ENCODE measurements around the gene LDAH. TPM values are rescaled to one million over a fixed set of nuclear protein-coding genes. Genes with fewer than 3 reads are reported as not detected.

Gene LDAH
- total and polyA plus RNA-seq, 2 donors (not counting 1 experiment from before 2014, with no cell fraction given), result 9.0 to 31.3 TPM

DNA sequence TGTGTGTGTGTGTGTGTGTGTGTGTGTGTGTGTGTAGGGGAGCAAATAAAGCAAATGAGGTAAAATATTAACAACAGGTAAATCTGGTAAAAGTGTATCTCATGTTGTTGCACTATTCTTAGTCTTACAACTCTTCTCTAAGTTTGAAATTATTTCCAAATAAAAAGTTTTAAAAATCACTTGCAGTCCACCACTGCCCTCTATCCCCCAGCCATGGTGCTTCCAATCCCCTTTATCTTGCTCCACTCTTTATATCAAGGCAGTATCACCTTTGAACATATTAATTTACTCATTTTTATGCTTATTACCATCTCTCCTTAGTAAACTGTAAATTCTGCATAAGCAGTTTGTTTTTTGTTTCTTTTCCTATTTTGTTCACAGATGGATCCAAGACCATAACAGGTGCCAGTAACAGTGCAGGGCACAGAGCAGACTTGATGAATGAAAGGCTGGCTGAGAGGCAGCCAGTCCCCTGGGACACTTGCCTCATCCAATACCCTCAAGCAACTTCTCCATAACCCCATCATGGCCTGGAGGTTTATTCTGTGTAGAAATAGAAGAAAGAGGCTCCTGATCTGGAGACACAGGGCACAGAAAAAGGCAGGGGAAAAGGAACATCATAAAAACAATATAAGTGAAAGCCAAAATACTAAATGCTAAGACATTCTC, 67.6 kb downstream of the LDAH start:
- Histone ChIP-seq H4K20me1 (ENCODE audit: control insufficient read depth, insufficient read depth, low read length, poor library complexity, severe bottlenecking) (no peaks in the 10 kb centered on the region), H2AFZ (ENCODE audit: insufficient read depth, low read depth, low read length, poor library complexity, severe bottlenecking) (no peak overlapping the region), H3K9me3 (ENCODE audit: control extremely low read depth in 1 of 3, control insufficient read depth in 2 of 3, insufficient read depth in 1 of 3, low read length in 2 of 3) (peaks cover 0 to under 1% (median under 1%) of the 10 kb centered on the region in 3 donors), H3K4me1 (ENCODE audit: control insufficient read depth in 2 of 2, insufficient read depth in 2 of 2, low read length in 2 of 2) (no peaks in the 10 kb centered on the region), H3K36me3 (replicated peaks in 1 of 2; ENCODE audit: control extremely low read depth in 1 of 2, control insufficient read depth in 1 of 2, extremely low read depth in 1 of 2, insufficient read depth in 2 of 2, low read length in 1 of 2) (peaks cover 4 to 8% of the 10 kb centered on the region in 2 experiments), H3K27me3 (replicated peaks in 1 of 4; ENCODE audit: control extremely low read depth in 1 of 4, control insufficient read depth in 3 of 4, insufficient read depth in 4 of 4, low read length in 3 of 4) (no peaks in the 10 kb centered on the region), H3K9ac (ENCODE audit: low read length) (no peak overlapping the region), H3K4me2 (replicated peaks; ENCODE audit: low read depth, low read length, poor library complexity, severe bottlenecking) (no peak overlapping the region), H3K27ac (ENCODE audit: low read length in 2 of 2) (no peak overlapping the region), H3K79me2 (ENCODE audit: control insufficient read depth, insufficient read depth, low read length) (no peaks in the 10 kb centered on the region), H3K4me3 (ENCODE audit: control extremely low read depth in 1 of 5, extremely low read depth in 1 of 5, insufficient read depth in 1 of 5, low read depth in 2 of 5, low read length in 4 of 5) (no peak overlapping the region)
- ATAC-seq (ENCODE audit: low read depth), result no peak
- peak; percentile 27 for DNase-seq
- Mint-ChIP-seq H3K4me1 (peaks cover 4% of the 10 kb centered on the region), H3K4me3 (no peak overlapping the region), H3K9me3 (ENCODE audit: insufficient read depth) (peaks cover under 1% of the 10 kb centered on the region), H3K27me3 (no peaks in the 10 kb centered on the region), H3K27ac (no peak overlapping the region)
- TF ChIP-seq, protein P1, sequence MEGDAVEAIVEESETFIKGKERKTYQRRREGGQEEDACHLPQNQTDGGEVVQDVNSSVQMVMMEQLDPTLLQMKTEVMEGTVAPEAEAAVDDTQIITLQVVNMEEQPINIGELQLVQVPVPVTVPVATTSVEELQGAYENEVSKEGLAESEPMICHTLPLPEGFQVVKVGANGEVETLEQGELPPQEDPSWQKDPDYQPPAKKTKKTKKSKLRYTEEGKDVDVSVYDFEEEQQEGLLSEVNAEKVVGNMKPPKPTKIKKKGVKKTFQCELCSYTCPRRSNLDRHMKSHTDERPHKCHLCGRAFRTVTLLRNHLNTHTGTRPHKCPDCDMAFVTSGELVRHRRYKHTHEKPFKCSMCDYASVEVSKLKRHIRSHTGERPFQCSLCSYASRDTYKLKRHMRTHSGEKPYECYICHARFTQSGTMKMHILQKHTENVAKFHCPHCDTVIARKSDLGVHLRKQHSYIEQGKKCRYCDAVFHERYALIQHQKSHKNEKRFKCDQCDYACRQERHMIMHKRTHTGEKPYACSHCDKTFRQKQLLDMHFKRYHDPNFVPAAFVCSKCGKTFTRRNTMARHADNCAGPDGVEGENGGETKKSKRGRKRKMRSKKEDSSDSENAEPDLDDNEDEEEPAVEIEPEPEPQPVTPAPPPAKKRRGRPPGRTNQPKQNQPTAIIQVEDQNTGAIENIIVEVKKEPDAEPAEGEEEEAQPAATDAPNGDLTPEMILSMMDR (IDR thresholded peaks at IDR 0.05), result peak; percentile 26
- no peak for TF ChIP-seq EZH2 (IDR thresholded peaks at IDR 0.05; ENCODE audit: borderline replicate concordance, insufficient read depth, low read depth, low read length, poor library complexity, severe bottlenecking)
- POLR2A ChIA-PET, result no interaction called here
- CTCF ChIA-PET, result no interaction called here
- intact Hi-C loops (cut with micrococcal nuclease), result loop anchor here (1.0 to 2.0 kb wide), 2 partner anchors 78 to 94 kb away; no protein-coding TSS in a partner anchor

GRCh38 chr2:20752293-20752692, 70.6 kb downstream of the LDAH start:
- Histone ChIP-seq H3K9ac (ENCODE audit: low read length) (no peak overlapping the region), H3K36me3 (replicated peaks in 1 of 2; ENCODE audit: control extremely low read depth in 1 of 2, control insufficient read depth in 1 of 2, extremely low read depth in 1 of 2, insufficient read depth in 2 of 2, low read length in 1 of 2) (peaks cover 0 to 6% of the 10 kb centered on the region in 2 experiments), H3K4me2 (replicated peaks; ENCODE audit: low read depth, low read length, poor library complexity, severe bottlenecking) (no peak overlapping the region), H4K20me1 (ENCODE audit: control insufficient read depth, insufficient read depth, low read length, poor library complexity, severe bottlenecking) (no peaks in the 10 kb centered on the region), H3K9me3 (ENCODE audit: control extremely low read depth in 1 of 3, control insufficient read depth in 2 of 3, insufficient read depth in 1 of 3, low read length in 2 of 3) (no peaks in the 10 kb centered on the region), H3K27me3 (replicated peaks in 1 of 4; ENCODE audit: control extremely low read depth in 1 of 4, control insufficient read depth in 3 of 4, insufficient read depth in 4 of 4, low read length in 3 of 4) (no peaks in the 10 kb centered on the region), H3K4me1 (ENCODE audit: control insufficient read depth in 2 of 2, insufficient read depth in 2 of 2, low read length in 2 of 2) (no peaks in the 10 kb centered on the region), H3K79me2 (ENCODE audit: control insufficient read depth, insufficient read depth, low read length) (no peaks in the 10 kb centered on the region), H3K4me3 (ENCODE audit: control extremely low read depth in 1 of 5, extremely low read depth in 1 of 5, insufficient read depth in 1 of 5, low read depth in 2 of 5, low read length in 4 of 5) (no peak overlapping the region), H2AFZ (ENCODE audit: insufficient read depth, low read depth, low read length, poor library complexity, severe bottlenecking) (no peak overlapping the region), H3K27ac (ENCODE audit: low read length in 2 of 2) (no peak overlapping the region)
- intact Hi-C loops (cut with micrococcal nuclease), result no loop called here
- ChIA-PET POLR2A (no interaction called here), CTCF (interaction anchor here (0.8 to 1.4 kb wide), 2 partner anchors 86 to 90 kb away, joined by 3 to 5 read pairs; no protein-coding TSS in a partner anchor)
- peaks cover 4% of the 10 kb centered on the region for H3K4me1 Mint-ChIP-seq
- DNase-seq, result no peak
- no peaks in the 10 kb centered on the region for H3K27me3 Mint-ChIP-seq
- H3K27ac Mint-ChIP-seq, result no peak overlapping the region
- no peaks in the 10 kb centered on the region for H3K9me3 Mint-ChIP-seq (ENCODE audit: insufficient read depth)
- no peak overlapping the region for H3K4me3 Mint-ChIP-seq
- ATAC-seq (ENCODE audit: low read depth), result no peak
- WGBS (ENCODE audit: insufficient coverage), result 96% methylated on average over 2 of the region's 3 CpGs
- no peak for TF ChIP-seq EZH2 (IDR thresholded peaks at IDR 0.05; ENCODE audit: borderline replicate concordance, insufficient read depth, low read depth, low read length, poor library complexity, severe bottlenecking)
- TF ChIP-seq, protein P1 (IDR thresholded peaks at IDR 0.05), result no peak
